GM12878 (cell line): Measurements from ENCODE around the gene PPP1R12B. TPM values are rescaled to one million over a fixed set of nuclear protein-coding genes. Genes with fewer than 3 reads are reported as not detected.

Experiments
- ATAC-seq: fragments of 200-7000 bp; cut with Tn5 transposase; 3 replicates; pipeline ENCODE4 v1.9.1; 2020; ENCODE audit warnings: mild to moderate bottlenecking, moderate library complexity
- BruUV-seq: library from RNA; stranded (reverse); fragments of 400-500 nt; replicated peaks from 2 replicates; lab custom pipeline; 2021; lab: Mats Ljungman, UMichigan
- CTCF ChIA-PET: fragments of 300-600 bp; sonication (Branson Sonifier 250); formaldehyde crosslinking; extraction: SDS; loops from one replicate; lab custom pipeline; 2021; ENCODE audit warnings: inconsistent platforms; lab: Yijun Ruan, JAX
- POLR2A ChIA-PET: fragments of 350-600 bp; formaldehyde crosslinking; extraction: SDS; loops from one replicate; lab custom pipeline; 2021; ENCODE audit warnings: inconsistent platforms; lab: Charles Lee
- RAD21 ChIA-PET: fragments of 300-600 bp; sonication (Branson Sonifier 250); formaldehyde crosslinking; loops from one replicate; lab custom pipeline; 2023; ENCODE audit warnings: antibody characterized with exemption; ENCODE audit not compliant: unreplicated experiment; lab: Charles Lee
- SMC1A ChIA-PET: fragments of 300-600 bp; sonication (Branson Sonifier 250); formaldehyde crosslinking; loops from one replicate; lab custom pipeline; 2023; ENCODE audit not compliant: unreplicated experiment, uncharacterized antibody; lab: Charles Lee
- DNase-seq: peaks from one replicate; pipeline ENCODE4 v3.0.0-alpha.2; 2011; ENCODE audit warnings: low read depth, low spot score
- FAIRE-seq: peaks from 3 replicates; lab custom pipeline; 2011; peaks lifted over from hg19 to GRCh38; lab: Jason Lieb, UNC
- H2AFZ ChIP-seq: 2 replicates; pipeline ENCODE4 v1.6.0; 2011; ENCODE audit warnings: low read depth, low read length, control low read depth; ENCODE audit not compliant: control insufficient read depth
- H3K27ac ChIP-seq: 2 replicates; pipeline ENCODE4 v1.5.1; 2011; ENCODE audit warnings: control low read depth; ENCODE audit not compliant: control insufficient read depth, insufficient read depth
- H3K27me3 ChIP-seq, 2 experiments: replicated peaks in 1 of 2; 2 replicates each; pipeline versions ENCODE4 v1.6.0 to v1.6.1; 2011; ENCODE audit warnings: low read length in 1 of 2; ENCODE audit not compliant: control insufficient read depth in 2 of 2, insufficient read depth in 2 of 2
- H3K36me3 ChIP-seq, 2 experiments: 2 replicates each; pipeline ENCODE4 v1.5.1; 2011; ENCODE audit warnings: low read length in 1 of 2; ENCODE audit not compliant: control insufficient read depth in 2 of 2, insufficient read depth in 2 of 2
- H3K4me1 ChIP-seq: 2 replicates; pipeline ENCODE4 v1.6.1; 2011; ENCODE audit warnings: mild to moderate bottlenecking, low read length, moderate library complexity, mixed read lengths; ENCODE audit not compliant: control insufficient read depth, insufficient read depth
- H3K4me2 ChIP-seq: 2 replicates; pipeline ENCODE4 v1.6.0; 2011; ENCODE audit warnings: control low read depth; ENCODE audit not compliant: control insufficient read depth, insufficient read depth
- H3K4me3 ChIP-seq: fragments of 200-600 bp; sonication (generic); 2 replicates; pipeline ENCODE4 v1.5.1; 2016
- H3K79me2 ChIP-seq: 2 replicates; pipeline ENCODE4 v1.6.0; 2011; ENCODE audit warnings: low read length; ENCODE audit not compliant: control insufficient read depth, insufficient read depth
- H3K9ac ChIP-seq: 2 replicates; pipeline ENCODE4 v1.8.0; 2011; ENCODE audit warnings: low read length, control low read depth, mixed read lengths; ENCODE audit not compliant: control insufficient read depth, insufficient read depth
- H3K9me3 ChIP-seq: replicated peaks from 3 replicates; pipeline ENCODE4 v1.5.1; 2011; ENCODE audit warnings: mild to moderate bottlenecking, low read length; ENCODE audit not compliant: control insufficient read depth, insufficient read depth
- H4K20me1 ChIP-seq: 2 replicates; pipeline ENCODE4 v1.6.0; 2011; ENCODE audit not compliant: control insufficient read depth, insufficient read depth
- BCL11A ChIP-seq: IDR thresholded peaks from 2 replicates; pipeline ENCODE4 v1.6.1; 2011; ENCODE audit warnings: low read depth, low read length
- BHLHE40 ChIP-seq, 2 experiments: fragments of 450-650 bp in 1 of 2; IDR thresholded peaks; 2 replicates each; pipeline ENCODE4 v1.6.1; 2011 to 2017; ENCODE audit warnings: low read depth in 2 of 2, borderline replicate concordance in 1 of 2, improper control_type of control experiment in 1 of 2, low read length in 1 of 2, mild to moderate bottlenecking in 1 of 2
- GABPA ChIP-seq: IDR thresholded peaks from 2 replicates; pipeline ENCODE4 v1.6.1; 2014; ENCODE audit warnings: antibody characterized with exemption, low read depth, mild to moderate bottlenecking, inconsistent platforms
- MLLT1 ChIP-seq: fragments of 450-650 bp; IDR thresholded peaks from 2 replicates; pipeline ENCODE4 v1.6.1; 2016; ENCODE audit warnings: mild to moderate bottlenecking
- PAX5 ChIP-seq: IDR thresholded peaks from 2 replicates; pipeline ENCODE4 v1.6.1; 2011; ENCODE audit warnings: low read depth, low read length, borderline replicate concordance
- SMARCA5 ChIP-seq: fragments of 450-650 bp; IDR thresholded peaks from 2 replicates; pipeline ENCODE4 v1.6.1; 2017; ENCODE audit warnings: mild to moderate bottlenecking
- SMC3 ChIP-seq: IDR thresholded peaks from 2 replicates; pipeline ENCODE4 v1.6.1; 2011; ENCODE audit warnings: low read length, improper control_type of control experiment, borderline replicate concordance
- TCF3 ChIP-seq: IDR thresholded peaks from 2 replicates; pipeline ENCODE4 v1.6.1; 2012; ENCODE audit warnings: low read depth, mild to moderate bottlenecking, low read length, borderline replicate concordance; ENCODE audit not compliant: insufficient read depth
- ZNF207 ChIP-seq: fragments of 450-650 bp; IDR thresholded peaks from 2 replicates; pipeline ENCODE4 v1.6.1; 2014; ENCODE audit warnings: antibody characterized with exemption, mild to moderate bottlenecking, borderline replicate concordance
- ZNF24 ChIP-seq: fragments of 450-650 bp; IDR thresholded peaks from 2 replicates; pipeline ENCODE4 v1.6.1; 2017; ENCODE audit warnings: antibody characterized with exemption, mild to moderate bottlenecking
- WGBS: methylation state at CpG from one replicate; pipeline ENCODE4 v1.1.6; 2016; ENCODE audit warnings: low lambda C conversion rate; ENCODE audit not compliant: insufficient replicate concordance, insufficient coverage; ENCODE audit errors: missing lambda C conversion rate; 5-methylcytosine and 5-hydroxymethylcytosine counted together
- in situ Hi-C: fragments of 300-500 bp; cut with MboI; formaldehyde crosslinking; loops from 9 replicates; pipeline ENCODE4 v1.14.3; 2018; ENCODE audit warnings: mixed read lengths
- intact Hi-C: fragments of 100-400 bp; cut with micrococcal nuclease; formaldehyde crosslinking; loops from one replicate; pipeline ENCODE4 v1.14.2; 2022; ENCODE audit not compliant: unreplicated experiment
- polyA plus RNA-seq, 11 experiments: library from polyadenylated mRNA; depleted of rRNA in 4 of 11; unstranded in 6 of 11; stranded (reverse) in 5 of 11; fragments of >200 nt; fragmentation: Nextera tagmentation in 4 of 11; fragmentation: Illumina TruSeq in 1 of 11; extraction: Ambion mirVana in 4 of 11; extraction: Trizol in 1 of 11; gene quantifications; 1 replicate in 1 of 11; 2 replicates in 10 of 11; pipeline versions ENCODE4 v1.2.1 to v1.2.3, GENCODE V29; 2011 to 2016; ENCODE audit warnings: inconsistent platforms in 2 of 11, missing spikeins in 2 of 11, low read depth in 1 of 11
- total RNA-seq, 4 experiments: library from RNA; depleted of rRNA in 3 of 4; stranded (reverse); fragments of >200 nt in 3 of 4; fragmentation: Illumina TruSeq in 1 of 4; extraction: Trizol in 1 of 4; gene quantifications; 2 replicates each; pipeline versions ENCODE4 v1.2.1 to v1.2.3, GENCODE V29; 2013 to 2021
- TF ChIP-seq, protein P1 (sequence below): fragments of 450-650 bp; IDR thresholded peaks from 2 replicates; pipeline ENCODE4 v1.6.1; 2017; ENCODE audit warnings: mild to moderate bottlenecking, moderate library complexity
- TF ChIP-seq, protein P2 (sequence below): fragments of 450-650 bp; formaldehyde crosslinking; IDR thresholded peaks from 2 replicates; pipeline ENCODE4 v1.5.0; 2022; ENCODE audit warnings: mild to moderate bottlenecking, missing genetic modification characterization
- TF ChIP-seq, protein P3 (sequence below): fragments of 450-650 bp; IDR thresholded peaks from 2 replicates; pipeline ENCODE4 v1.6.1; 2018; ENCODE audit warnings: mild to moderate bottlenecking, low read depth, moderate library complexity; ENCODE audit not compliant: partially characterized antibody

The PPP1R12B gene
- total and polyA plus RNA-seq, 10 of the 15 experiments (the other 5 are each of a cell fraction or from before 2014, with no cell fraction given): 0.29 to 9.4 (median 4.7) TPM

DNA sequence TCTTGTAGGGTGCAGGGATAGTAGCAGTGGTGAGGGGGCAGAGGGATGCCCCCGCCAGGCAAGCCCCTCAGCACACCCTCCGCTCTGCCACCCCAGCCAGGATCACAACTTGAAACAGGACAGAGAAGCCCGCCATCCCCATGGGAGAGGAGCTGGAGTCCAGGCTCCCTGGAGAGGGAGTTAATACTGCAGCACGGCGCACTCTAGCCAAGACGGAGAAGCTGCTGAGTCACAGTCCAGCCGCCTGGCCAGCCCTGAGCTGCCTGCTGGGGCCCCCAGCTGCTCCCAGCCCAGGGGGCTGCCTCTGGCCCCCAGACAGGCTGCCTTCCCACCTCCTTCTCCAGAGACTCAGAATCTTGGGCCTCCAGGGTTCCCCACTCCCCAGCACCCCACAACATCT is 274.6 kb downstream of the PPP1R12B start:
- peaks cover 18% of the 10 kb centered on the region for H3K4me1 ChIP-seq
- H3K9ac ChIP-seq: no peak overlapping the region
- no peaks in the 10 kb centered on the region for H3K36me3 ChIP-seq
- no peak overlapping the region for H3K4me3 ChIP-seq
- H3K4me2 ChIP-seq: no peak overlapping the region
- ATAC-seq (no peak), FAIRE-seq (no peak), DNase-seq (no peak)
- no peak overlapping the region for H2AFZ ChIP-seq
- no peaks in the 10 kb centered on the region; the same call in 1 of the 2 replicates for H4K20me1 ChIP-seq
- BruUV-seq: no TSS peak
- H3K9me3 ChIP-seq: no peaks in the 10 kb centered on the region
- no peak overlapping the region for H3K27ac ChIP-seq
- no peaks in the 10 kb centered on the region for H3K27me3 ChIP-seq
- SMC1A ChIA-PET: no interaction called here
- CTCF ChIA-PET: interaction anchor here (1.1 to 1.4 kb wide), 2 partner anchors 8 to 22 kb away, joined by 4 read pairs; no protein-coding TSS in a partner anchor
- no peaks in the 10 kb centered on the region for H3K79me2 ChIP-seq
- 64% methylated on average over 7 of the region's 7 CpGs for WGBS
- RAD21 ChIA-PET: no interaction called here
- intact Hi-C loops: no loop called here
- POLR2A ChIA-PET: no interaction called here
- in situ Hi-C loops: no loop called here
- TF ChIP-seq ZNF207 (no peak), GABPA (no peak), PAX5 (no peak), TCF3 (no peak), BHLHE40 (IDR thresholded peaks at IDR 0.05; ENCODE audit: borderline replicate concordance in 1 of 2, low read depth in 2 of 2, low read length in 1 of 2) (no peak), ZNF24 (no peak), SMARCA5 (no peak), SMC3 (no peak), BCL11A (no peak), MLLT1 (no peak)
- TF ChIP-seq, protein P1, sequence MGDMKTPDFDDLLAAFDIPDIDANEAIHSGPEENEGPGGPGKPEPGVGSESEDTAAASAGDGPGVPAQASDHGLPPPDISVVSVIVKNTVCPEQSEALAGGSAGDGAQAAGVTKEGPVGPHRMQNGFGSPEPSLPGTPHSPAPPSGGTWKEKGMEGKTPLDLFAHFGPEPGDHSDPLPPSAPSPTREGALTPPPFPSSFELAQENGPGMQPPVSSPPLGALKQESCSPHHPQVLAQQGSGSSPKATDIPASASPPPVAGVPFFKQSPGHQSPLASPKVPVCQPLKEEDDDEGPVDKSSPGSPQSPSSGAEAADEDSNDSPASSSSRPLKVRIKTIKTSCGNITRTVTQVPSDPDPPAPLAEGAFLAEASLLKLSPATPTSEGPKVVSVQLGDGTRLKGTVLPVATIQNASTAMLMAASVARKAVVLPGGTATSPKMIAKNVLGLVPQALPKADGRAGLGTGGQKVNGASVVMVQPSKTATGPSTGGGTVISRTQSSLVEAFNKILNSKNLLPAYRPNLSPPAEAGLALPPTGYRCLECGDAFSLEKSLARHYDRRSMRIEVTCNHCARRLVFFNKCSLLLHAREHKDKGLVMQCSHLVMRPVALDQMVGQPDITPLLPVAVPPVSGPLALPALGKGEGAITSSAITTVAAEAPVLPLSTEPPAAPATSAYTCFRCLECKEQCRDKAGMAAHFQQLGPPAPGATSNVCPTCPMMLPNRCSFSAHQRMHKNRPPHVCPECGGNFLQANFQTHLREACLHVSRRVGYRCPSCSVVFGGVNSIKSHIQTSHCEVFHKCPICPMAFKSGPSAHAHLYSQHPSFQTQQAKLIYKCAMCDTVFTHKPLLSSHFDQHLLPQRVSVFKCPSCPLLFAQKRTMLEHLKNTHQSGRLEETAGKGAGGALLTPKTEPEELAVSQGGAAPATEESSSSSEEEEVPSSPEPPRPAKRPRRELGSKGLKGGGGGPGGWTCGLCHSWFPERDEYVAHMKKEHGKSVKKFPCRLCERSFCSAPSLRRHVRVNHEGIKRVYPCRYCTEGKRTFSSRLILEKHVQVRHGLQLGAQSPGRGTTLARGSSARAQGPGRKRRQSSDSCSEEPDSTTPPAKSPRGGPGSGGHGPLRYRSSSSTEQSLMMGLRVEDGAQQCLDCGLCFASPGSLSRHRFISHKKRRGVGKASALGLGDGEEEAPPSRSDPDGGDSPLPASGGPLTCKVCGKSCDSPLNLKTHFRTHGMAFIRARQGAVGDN: no peak
- TF ChIP-seq, protein P2, sequence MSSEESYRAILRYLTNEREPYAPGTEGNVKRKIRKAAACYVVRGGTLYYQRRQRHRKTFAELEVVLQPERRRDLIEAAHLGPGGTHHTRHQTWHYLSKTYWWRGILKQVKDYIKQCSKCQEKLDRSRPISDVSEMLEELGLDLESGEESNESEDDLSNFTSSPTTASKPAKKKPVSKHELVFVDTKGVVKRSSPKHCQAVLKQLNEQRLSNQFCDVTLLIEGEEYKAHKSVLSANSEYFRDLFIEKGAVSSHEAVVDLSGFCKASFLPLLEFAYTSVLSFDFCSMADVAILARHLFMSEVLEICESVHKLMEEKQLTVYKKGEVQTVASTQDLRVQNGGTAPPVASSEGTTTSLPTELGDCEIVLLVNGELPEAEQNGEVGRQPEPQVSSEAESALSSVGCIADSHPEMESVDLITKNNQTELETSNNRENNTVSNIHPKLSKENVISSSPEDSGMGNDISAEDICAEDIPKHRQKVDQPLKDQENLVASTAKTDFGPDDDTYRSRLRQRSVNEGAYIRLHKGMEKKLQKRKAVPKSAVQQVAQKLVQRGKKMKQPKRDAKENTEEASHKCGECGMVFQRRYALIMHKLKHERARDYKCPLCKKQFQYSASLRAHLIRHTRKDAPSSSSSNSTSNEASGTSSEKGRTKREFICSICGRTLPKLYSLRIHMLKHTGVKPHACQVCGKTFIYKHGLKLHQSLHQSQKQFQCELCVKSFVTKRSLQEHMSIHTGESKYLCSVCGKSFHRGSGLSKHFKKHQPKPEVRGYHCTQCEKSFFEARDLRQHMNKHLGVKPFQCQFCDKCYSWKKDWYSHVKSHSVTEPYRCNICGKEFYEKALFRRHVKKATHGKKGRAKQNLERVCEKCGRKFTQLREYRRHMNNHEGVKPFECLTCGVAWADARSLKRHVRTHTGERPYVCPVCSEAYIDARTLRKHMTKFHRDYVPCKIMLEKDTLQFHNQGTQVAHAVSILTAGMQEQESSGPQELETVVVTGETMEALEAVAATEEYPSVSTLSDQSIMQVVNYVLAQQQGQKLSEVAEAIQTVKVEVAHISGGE (CRISPR knock-in tag): no peak
- TF ChIP-seq, protein P3, sequence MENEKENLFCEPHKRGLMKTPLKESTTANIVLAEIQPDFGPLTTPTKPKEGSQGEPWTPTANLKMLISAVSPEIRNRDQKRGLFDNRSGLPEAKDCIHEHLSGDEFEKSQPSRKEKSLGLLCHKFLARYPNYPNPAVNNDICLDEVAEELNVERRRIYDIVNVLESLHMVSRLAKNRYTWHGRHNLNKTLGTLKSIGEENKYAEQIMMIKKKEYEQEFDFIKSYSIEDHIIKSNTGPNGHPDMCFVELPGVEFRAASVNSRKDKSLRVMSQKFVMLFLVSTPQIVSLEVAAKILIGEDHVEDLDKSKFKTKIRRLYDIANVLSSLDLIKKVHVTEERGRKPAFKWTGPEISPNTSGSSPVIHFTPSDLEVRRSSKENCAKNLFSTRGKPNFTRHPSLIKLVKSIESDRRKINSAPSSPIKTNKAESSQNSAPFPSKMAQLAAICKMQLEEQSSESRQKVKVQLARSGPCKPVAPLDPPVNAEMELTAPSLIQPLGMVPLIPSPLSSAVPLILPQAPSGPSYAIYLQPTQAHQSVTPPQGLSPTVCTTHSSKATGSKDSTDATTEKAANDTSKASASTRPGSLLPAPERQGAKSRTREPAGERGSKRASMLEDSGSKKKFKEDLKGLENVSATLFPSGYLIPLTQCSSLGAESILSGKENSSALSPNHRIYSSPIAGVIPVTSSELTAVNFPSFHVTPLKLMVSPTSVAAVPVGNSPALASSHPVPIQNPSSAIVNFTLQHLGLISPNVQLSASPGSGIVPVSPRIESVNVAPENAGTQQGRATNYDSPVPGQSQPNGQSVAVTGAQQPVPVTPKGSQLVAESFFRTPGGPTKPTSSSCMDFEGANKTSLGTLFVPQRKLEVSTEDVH: no peak
